Amniotic epithelial cell (primary cell): ENCODE measurements around the gene PRDM7.
"Not testable (repeated sequence)": the region's sequence is repeated elsewhere in the genome, so short reads cannot be mapped to it uniquely, and the experiment has no call there.

Source experiments
- DNase-seq: peaks from one replicate; pipeline ENCODE4 v3.0.0-alpha.2; 2010; ENCODE audit warnings: low read depth

The PRDM7 gene

GRCh38 chr16:90072442-90073105, 4.6 kb downstream of the PRDM7 start:
- DNase-seq, result peak; percentile 78

- no peak for DNase-seq
These were observed 6.7 kb downstream of the PRDM7 start for GRCh38 chr16:90070440-90070839.

GRCh38 chr16:90061437-90061836, 15.7 kb downstream of the PRDM7 start:
- peak; percentile 17 for DNase-seq

- peak; percentile 80 for DNase-seq
These were observed 19.4 kb downstream of the PRDM7 start for GRCh38 chr16:90057738-90058173.

GRCh38 chr16:90056521-90056920, 20.6 kb downstream of the PRDM7 start:
- not testable (repeated sequence) for DNase-seq

- no peak for DNase-seq
These were observed 21.8 kb downstream of the PRDM7 start for GRCh38 chr16:90055371-90055770.

GRCh38 chr16:90054554-90054953, 22.6 kb downstream of the PRDM7 start:
- DNase-seq, result no peak

- DNase-seq, result no peak
These were observed 23.1 kb downstream of the PRDM7 start for GRCh38 chr16:90053902-90054500.

- DNase-seq, result no peak
These were observed 26.2 kb downstream of the PRDM7 start for GRCh38 chr16:90050969-90051368.

GRCh38 chr16:90048737-90049330, 28.3 kb downstream of the PRDM7 start:
- DNase-seq, result no peak

GRCh38 chr16:90048347-90048722, 28.8 kb downstream of the PRDM7 start:
- no peak for DNase-seq

GRCh38 chr16:90047714-90048346, 29.3 kb downstream of the PRDM7 start:
- no peak for DNase-seq

GRCh38 chr16:90046971-90047713, 30.0 kb downstream of the PRDM7 start:
- peak; percentile 63 for DNase-seq

GRCh38 chr16:90046122-90046970, 30.8 kb downstream of the PRDM7 start:
- DNase-seq, result no peak

- no peak for DNase-seq
These were observed 33.0 kb downstream of the PRDM7 start for GRCh38 chr16:90044111-90044551.

- no peak for DNase-seq
These were observed 33.6 kb downstream of the PRDM7 start for GRCh38 chr16:90043526-90043925.

- DNase-seq, result no peak
These were observed 34.1 kb downstream of the PRDM7 start for GRCh38 chr16:90042946-90043514.

- DNase-seq, result no peak
These were observed 35.1 kb downstream of the PRDM7 start for GRCh38 chr16:90041896-90042473.

- no peak for DNase-seq
These were observed 36.7 kb downstream of the PRDM7 start for GRCh38 chr16:90040152-90041023.

GRCh38 chr16:90037276-90037675, 39.9 kb downstream of the PRDM7 start:
- DNase-seq, result no peak
